Esophagus squamous epithelium (tissue), 4 donors: Measurements from ENCODE around the gene ENGASE.

Experiments
- POLR2A ChIP-seq, 4 donors: fragments of 450-650 bp; IDR thresholded peaks; one replicate each; pipeline ENCODE4 v1.6.1; 2017; ENCODE audit warnings: antibody characterized with exemption in 4 of 4, mild to moderate bottlenecking in 4 of 4, moderate library complexity in 3 of 4
- TF ChIP-seq, protein P1 (sequence below), 6 experiments: fragments of 450-650 bp in 4 of 6; fragments of 200-600 bp in 2 of 6; sonication (generic) in 2 of 6; IDR thresholded peaks; one replicate each; pipeline ENCODE4 v1.5.1; 2016 to 2019; ENCODE audit warnings: antibody characterized with exemption in 6 of 6, mild to moderate bottlenecking in 4 of 6, moderate library complexity in 4 of 6

DNA sequence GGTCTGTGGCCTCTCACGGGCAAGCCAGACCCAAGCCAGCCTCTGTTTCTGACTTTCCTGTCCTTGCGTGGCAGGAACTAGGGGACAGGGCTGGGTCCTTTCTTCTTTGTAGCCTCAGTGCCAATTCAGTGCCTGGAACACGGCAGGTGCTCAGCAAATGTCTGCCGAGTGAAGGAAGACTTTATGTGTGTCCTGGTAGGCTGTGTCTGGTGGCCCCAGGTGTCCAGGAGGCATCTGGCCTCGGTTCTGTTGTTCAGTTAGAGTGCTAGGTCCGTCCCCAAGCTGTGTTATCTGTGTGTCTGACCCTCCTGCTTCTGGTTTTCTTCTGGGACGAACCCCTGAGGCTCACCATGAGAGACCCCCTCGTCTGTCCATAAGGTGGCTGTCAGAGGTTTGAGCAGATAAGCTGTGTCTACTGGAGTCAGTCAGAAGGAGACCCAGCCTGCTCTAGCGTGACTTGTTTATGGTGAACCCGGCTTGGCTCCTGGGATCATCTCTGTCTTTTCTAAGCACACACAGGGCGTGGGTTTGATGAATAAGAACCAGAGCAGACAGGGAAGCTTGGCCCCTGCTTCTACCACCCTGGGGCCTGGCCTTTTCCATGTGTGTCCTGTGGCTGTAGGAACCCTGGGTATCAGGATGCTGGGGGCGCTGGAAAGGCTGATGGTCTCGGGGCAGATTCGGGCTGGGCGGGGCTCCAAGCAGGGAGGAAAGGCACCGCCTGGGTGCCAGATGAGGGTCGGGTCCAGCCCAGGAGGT, 39.3 kb downstream of the ENGASE start:
- TF ChIP-seq, protein P1, sequence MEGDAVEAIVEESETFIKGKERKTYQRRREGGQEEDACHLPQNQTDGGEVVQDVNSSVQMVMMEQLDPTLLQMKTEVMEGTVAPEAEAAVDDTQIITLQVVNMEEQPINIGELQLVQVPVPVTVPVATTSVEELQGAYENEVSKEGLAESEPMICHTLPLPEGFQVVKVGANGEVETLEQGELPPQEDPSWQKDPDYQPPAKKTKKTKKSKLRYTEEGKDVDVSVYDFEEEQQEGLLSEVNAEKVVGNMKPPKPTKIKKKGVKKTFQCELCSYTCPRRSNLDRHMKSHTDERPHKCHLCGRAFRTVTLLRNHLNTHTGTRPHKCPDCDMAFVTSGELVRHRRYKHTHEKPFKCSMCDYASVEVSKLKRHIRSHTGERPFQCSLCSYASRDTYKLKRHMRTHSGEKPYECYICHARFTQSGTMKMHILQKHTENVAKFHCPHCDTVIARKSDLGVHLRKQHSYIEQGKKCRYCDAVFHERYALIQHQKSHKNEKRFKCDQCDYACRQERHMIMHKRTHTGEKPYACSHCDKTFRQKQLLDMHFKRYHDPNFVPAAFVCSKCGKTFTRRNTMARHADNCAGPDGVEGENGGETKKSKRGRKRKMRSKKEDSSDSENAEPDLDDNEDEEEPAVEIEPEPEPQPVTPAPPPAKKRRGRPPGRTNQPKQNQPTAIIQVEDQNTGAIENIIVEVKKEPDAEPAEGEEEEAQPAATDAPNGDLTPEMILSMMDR (IDR thresholded peaks at IDR 0.05), result no peak
- TF ChIP-seq POLR2A (IDR thresholded peaks at IDR 0.05), result no peak
